Activated T-cell treated with anti-CD3 and anti-CD28 coated beads for 24 hours (primary cell): Measurements from ENCODE around the gene ROR2.

ENCODE experiments used
- DNase-seq: peaks from one replicate; pipeline ENCODE4 v3.0.0-alpha.2; 2020; ENCODE audit warnings: low read depth

The ROR2 gene

GRCh38 chr9:91771864-91772263, 178.2 kb downstream of the ROR2 start:
- no peak for DNase-seq

DNA sequence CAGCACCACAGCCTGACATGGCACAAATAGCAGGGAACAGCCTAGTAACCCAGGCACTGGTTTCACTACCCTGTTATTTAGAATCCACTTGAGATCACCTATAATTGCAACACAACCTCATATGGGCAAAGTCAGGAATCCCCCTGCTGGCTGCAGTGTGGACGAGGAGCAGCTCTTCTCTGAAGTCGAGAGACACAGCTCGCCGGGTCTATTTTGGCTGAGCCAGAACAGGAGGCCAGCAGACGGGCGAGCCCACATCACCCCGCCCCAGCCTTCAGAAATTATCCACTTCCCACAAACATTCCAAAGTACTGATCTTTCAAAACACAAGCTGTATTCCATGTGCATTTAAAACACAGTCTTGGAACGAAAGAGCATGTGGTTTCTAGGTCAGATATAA, 179.0 kb downstream of the ROR2 start:
- no peak for DNase-seq

- DNase-seq, result no peak
Observed at GRCh38 chr9:91770229-91770628, 179.8 kb downstream of the ROR2 start.

- no peak for DNase-seq
Observed at GRCh38 chr9:91768977-91769916, 180.8 kb downstream of the ROR2 start.

DNA sequence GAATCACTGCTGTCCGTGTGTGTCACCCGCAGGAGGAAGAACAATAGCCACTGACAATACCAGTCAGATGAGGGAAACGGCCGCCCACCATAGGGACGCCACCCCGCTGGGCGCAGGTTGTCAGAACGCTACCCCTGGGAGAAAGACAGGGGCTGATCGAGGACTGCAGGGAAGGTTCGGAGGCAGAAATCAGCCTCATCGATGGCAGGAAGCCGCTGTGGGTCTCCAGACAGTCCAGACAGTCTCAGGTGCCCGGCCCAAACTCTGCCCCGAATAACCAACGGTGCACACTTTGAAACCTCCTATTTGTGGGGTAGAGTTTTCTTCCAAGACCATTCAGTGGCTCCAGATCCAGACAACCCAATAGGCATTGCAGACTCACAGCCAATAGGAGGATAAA, 181.5 kb downstream of the ROR2 start:
- DNase-seq, result no peak

- DNase-seq, result no peak
Observed at GRCh38 chr9:91766315-91767069, 183.5 kb downstream of the ROR2 start.

GRCh38 chr9:91765296-91765695, 184.7 kb downstream of the ROR2 start:
- no peak for DNase-seq

- DNase-seq, result no peak
Observed at GRCh38 chr9:91764661-91765060, 185.4 kb downstream of the ROR2 start.

DNA sequence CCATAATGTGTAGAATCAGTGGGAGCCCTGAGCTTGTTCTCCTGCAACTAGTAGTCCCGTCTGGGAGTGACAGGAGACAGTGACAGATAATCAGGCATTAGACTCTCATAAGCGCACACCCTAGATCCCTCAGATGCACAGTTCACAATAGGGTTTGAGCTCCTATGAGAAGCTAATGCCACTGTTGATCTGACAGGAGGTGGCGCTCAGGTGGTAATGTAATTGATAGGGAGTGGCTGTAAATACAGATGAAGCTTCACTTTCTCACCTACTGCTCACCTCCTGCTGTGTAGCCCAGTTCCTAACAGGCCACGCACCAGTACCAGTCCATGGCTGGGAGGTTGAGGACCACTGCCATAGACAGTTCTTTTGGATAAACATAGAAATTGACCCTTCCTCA, 188.7 kb downstream of the ROR2 start:
- DNase-seq, result no peak

GRCh38 chr9:91760906-91761305, 189.1 kb downstream of the ROR2 start:
- no peak for DNase-seq

DNA sequence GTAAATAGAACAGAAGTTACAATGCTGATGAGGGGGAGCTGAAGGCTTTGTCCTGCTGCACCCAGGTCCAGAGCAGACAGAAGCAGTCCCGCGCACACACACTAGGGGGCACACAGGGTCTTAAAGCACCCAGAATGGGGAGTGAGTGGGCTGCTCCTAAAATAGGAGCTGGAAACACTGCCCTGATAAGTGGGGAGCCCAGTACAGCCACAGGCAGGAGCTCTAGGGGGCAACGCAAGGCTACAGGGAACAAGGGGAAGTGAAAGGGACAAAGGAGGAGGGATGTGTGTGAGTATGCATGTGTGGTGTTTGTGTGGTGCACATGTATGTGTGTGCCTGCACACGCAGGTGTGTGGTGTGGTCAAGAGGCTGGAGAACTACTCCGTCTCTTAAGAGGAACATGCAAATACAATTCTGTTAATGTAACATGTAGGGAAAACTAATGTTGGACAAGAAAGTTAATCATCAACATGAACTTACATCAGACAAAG, 191.5 kb downstream of the ROR2 start:
- peak; percentile 20 for DNase-seq

DNA sequence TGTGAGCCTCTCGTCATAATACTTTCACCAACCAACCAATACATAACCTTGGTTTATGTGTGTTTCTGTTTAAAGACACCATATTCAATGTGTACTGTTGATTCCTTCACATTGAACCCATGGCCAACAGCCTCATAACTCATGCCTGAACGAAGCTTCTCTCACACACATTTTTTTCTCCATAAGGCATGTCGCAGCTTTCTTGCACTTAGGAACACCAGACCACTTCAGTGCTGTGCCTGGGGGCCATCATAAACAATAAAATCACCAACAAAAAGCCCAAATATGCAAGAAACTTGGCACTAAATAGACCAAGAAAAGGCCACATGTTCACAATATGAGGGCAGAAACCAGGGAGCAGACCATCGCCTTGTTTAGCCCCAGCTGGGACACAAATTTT, 192.2 kb downstream of the ROR2 start:
- no peak for DNase-seq

DNA sequence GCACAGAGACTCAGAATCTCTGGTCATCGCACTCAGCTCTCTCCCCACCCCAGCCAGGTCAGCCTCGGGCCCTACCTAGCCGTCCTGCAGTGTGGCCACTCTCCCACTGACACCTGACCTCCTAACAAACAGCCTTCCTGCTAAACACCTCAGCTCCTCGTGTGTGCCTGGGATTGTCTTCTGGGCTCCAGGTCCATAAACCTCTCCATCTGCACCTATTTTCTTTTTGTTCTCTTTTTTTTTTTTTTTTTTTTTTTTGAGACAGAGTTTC, 193.6 kb downstream of the ROR2 start:
- no peak for DNase-seq

DNA sequence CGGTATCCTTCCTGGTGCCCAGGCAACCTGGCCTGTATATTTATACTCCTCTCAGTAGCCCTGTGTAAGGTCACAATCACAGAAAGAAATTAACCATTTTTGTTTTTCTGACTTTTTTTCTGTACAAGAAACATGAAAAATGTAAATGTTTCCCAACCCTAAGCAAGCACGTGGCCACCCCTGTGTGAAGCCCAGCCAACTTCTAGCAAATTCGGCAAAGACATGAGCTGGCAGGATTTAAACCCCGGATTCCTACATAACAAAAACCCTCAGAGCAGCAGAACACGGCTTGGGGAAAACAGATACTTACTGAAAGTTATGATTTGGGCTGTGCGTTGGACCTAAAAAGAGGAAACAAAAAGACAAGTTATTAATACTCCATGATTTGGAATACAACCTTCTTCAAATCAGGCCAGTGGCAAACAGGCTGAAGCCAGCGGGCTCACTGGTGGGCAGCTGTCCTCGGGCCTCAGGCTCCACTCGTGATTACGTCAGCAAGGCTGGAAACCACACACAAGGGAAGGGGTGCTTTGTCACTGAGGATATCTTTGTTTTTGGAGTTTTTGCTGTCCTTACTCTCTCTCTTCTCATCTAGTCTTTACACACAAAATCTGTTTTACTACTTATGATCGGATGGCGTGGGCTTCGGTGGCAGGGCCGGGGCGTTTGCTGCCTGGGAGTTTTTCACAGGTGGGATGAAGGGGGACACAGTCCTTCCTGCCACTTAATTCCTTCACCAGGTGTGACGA, 194.1 kb downstream of the ROR2 start:
- DNase-seq, result no peak

DNA sequence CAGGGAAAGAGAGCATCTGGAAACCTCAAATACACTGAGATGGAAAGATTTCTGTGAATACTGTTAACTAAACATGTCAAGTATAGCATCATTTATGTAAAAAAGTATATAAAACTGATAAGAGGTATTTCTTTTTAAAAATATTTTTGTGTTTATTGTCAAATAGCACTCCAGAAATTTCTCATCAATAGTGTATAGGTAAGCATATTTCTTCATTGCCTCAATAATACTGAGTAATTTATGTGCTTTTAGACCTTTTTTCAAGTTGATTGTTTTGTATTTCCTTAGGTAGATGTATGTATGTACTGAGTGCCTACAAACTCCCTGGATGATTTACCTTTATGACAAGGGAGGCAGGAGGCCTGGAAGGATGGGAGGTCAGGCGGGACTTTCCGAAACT, 196.3 kb downstream of the ROR2 start:
- DNase-seq, result no peak

DNA sequence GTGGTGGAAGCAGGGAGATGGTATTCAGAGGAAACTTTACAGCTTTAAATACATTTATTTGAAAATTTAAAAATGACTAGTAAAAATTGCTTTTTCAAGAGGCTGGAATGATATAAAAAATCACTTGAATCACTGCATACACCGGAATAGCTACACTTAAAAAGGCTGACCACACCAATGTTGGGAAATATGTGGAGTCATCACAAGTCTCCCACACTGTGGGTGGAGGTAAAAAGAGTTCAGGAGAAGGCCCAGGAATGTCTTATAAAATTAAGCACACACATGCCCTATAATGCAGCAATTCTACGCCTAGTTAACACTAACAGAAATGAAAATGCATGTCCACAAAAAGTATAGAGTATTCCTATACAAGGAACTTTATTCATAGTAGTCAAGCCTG, 198.1 kb downstream of the ROR2 start:
- DNase-seq, result no peak

DNA sequence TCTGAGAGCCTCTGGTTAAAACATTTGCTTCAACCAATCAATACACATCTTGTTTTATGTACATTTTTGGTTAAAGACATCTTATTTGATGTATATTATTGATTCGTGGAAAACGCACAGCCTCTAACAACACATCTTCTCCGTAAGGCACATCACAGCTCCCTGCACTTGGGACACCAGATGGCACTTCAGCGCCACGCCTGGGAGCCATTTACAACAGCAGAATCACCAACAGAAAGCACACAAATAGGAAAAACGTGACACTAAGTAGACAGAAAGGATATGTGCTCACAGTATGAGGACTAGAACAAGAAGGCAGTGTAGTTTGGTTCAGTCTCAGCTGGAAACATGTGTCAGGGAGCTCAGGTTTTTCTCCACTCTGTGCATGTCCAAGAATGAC, 199.7 kb downstream of the ROR2 start:
- DNase-seq, result no peak

DNA sequence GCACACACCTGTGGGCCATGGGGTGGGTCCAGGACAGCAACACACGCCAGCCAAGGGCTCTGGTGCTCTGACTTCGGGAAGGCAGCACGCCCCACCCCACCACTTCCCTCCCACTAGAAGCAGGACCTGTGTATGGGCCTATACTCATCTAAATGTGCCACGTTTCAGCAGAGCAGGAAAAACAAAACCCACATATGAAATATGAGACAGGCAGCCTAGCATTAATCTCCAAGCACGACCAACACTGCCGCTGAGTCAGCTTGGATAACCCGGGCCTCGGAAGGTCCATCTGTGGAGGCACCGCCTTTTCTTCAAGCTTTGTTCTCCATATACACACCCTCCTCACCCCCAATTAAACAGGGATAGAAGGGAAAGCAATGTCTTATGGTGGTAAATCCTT, 203.1 kb downstream of the ROR2 start:
- no peak for DNase-seq

DNA sequence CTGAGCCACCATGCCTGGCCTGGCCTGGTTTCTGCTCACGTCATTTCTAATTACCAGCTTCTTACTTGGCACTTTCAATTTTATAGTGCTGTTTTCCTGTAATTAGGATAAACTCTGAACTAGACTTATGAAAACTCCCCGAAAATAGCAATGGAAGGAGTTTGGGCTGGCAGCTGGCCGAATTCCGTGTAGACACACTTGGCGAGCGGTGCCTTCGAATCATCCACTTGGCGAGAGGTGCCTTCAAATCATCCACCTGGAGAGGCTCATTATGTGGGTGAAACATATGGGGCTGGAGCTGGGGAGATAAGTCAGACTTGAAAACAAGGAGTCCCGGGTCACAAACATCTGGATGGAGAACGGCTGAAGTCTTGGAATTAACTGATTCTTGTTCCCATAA, 203.7 kb downstream of the ROR2 start:
- DNase-seq, result no peak

DNA sequence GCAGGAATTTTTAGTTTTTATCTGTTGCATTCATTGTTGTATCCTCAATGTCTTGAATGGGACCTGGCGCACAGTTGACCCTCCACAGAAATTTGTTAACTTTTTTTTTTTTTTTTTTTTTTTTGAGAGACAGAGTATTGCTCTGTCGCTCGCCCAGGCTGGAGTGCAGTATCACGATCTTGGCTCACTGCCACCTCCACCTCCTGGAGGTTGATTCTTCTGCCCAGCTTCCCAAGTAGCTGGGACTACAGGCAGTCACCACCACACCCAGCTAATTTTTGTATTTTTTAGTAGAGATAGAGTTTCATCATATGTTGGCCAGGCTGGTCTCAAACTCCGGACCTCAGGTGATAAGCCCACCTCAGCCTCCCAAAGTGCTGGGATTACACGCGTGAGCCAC, 205.9 kb downstream of the ROR2 start:
- DNase-seq, result no peak

- DNase-seq, result no peak
Observed at GRCh38 chr9:91741522-91741921, 208.5 kb downstream of the ROR2 start.

DNA sequence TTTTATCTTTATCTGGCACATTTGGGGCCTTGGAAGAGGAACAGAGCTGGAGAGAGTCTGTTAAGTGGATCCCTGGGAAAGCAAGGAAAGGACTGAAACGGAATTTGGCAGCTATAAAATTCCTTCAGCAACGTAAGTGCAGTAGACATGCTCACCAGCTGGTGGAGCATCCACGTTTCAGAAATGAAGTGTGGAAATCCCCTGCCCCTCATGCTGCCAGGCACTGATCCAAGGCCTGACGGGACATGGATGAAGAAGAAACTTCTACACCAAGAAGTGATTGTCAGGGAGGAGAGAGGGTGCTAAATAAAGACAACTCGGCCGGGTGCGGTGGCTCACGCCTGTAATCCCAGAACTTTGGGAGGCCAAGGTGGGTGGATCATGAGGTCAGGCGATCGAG, 209.3 kb downstream of the ROR2 start:
- DNase-seq, result no peak
